GM19467 (cell line): Measurements from ENCODE around the gene RNF39.

Experiments
- ATAC-seq: cut with Tn5 transposase; IDR thresholded peaks from one replicate; pipeline ENCODE4 v1.9.1; 2021; ENCODE audit warnings: mild to moderate bottlenecking, moderate library complexity; ENCODE audit not compliant: unreplicated experiment

Gene RNF39

GRCh38 chr6:30097902-30098768 is 22.6 kb upstream of the RNF39 start:
- ATAC-seq, result no peak

- ATAC-seq, result no peak
These were observed 21.3 kb upstream of the RNF39 start for GRCh38 chr6:30096829-30097228.

GRCh38 chr6:30093951-30094661 is 18.5 kb upstream of the RNF39 start:
- no peak for ATAC-seq

DNA sequence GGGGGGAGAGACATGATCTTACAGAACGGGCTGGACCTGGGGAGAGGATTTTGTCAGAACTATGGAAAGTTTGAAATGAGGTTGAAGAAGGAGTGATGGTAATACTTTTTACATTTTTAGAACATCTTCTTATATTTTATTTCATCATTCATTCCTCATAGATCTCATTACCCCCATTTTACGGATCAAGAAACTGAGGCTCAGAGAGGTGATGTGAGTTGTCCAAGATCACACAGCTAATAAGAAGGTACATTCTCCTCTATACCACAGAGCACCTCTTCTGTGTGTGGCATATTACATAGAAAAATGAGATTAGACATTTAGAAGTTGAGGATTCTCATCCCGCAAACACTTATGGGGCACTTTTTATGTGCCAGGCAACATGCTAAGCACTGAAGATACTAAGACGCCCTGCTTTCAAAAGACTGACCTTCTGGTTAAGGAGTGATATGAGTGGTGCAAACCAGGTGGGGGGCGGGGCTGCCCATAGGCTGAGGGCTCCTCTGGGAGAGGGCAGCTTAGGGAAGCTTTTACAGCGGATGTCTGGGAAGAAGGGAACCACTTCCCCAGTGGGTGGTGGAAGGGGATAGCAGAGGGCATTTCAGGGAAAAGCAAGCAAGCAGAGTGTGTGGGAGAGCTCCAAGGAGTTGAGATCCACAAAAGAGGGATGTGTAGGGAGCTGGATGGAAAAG is 17.4 kb upstream of the RNF39 start:
- ATAC-seq, result no peak

GRCh38 chr6:30091577-30092381 is 16.2 kb upstream of the RNF39 start:
- no peak for ATAC-seq

GRCh38 chr6:30087876-30088275 is 12.3 kb upstream of the RNF39 start:
- no peak for ATAC-seq

DNA sequence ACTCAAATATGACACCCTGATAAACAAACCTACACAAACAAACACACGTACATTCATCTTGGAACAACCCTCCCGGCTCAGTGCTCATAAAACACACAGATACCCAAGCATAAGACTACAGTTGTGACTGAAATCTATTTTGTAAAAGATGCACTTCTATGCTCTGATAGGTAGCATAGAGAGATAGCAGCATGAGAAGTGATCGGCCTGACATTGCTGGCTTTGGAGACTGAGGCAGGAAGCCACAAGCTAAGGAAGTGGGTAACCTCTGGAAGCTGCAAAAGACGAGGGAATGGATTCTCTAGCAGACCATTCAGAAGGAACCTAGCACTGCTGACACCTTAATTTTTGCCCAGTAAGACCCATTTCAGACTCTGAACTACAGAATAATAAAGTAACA is 1.6 kb upstream of the RNF39 start:
- ATAC-seq, result no peak

GRCh38 chr6:30075790-30076732 is 492 bp upstream of the RNF39 start:
- ATAC-seq, result no peak

DNA sequence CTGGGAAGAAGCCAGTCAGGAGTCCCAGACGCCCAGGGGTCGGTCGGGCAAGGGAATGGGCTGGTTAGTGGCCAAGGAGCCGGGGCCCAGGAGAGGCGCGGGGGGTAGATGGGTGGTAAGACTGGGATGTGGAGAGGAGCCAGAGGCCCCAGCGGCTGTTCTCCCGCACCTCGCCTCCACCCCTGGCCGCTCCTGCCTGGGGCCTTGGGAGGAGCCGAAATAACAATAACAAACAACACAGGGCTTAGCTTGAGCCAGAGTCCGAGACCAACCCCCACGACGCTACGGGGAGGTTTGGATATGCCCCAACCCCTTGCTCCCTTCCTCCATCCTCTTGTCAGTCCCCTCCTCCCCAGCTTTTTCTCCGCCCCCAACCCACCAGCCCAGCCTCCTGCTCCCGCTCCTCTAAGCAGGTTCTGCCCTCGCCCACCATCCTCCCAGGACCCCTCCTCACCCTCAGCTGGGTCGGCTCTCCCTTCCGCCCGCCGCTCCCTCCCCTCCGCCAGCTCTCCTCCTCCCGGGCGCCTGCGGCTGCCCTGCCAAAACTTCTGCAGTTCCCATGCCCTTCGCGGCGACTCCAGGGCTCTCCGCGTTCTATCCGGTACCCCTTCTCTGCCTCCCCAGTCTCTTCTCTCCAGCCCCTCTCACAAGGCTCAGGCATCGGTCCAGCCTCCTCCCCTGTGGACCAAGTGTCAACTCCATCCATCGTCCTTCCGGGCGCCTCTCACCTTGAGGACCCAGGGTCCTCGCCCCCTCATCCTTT is 1.1 kb downstream of the RNF39 start:
- ATAC-seq, result no peak

DNA sequence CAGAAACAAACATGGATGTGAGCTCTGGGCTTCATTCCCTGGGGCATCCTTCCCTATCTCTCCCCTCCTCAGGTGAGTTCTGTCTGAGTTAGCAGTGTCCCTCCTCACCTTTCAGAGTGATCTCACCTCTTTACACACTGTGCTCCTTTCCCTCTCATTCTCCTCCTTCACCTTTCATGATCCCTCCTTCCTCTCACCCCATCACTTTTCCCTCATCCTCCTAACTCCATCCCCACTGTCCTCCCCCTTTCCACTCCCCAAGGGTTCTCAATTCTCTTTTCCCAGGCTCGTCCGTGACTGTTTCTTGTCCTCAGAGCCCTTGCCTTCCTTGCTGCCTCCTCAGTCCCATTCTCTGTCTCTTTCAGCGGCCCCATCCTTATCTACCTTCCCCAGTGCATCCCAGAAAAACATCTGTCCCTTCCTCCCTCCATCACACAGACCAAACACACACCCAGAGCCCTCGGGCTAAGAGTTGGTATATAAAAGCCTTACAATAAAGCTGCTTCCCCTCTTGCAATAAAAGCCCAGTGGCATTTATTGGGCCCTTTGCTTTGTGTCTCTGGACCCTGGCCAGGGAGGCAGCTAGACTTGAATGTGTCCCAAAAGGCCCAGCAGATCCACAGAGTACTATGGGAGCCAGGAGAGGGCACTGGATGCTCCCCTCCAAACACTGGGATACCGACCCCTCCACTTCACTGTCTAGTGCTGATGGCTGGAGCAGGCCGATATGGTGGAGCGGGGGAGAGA is 1.9 kb downstream of the RNF39 start:
- no peak for ATAC-seq

GRCh38 chr6:30071858-30072257 is 3.7 kb downstream of the RNF39 start:
- ATAC-seq, result no peak

DNA sequence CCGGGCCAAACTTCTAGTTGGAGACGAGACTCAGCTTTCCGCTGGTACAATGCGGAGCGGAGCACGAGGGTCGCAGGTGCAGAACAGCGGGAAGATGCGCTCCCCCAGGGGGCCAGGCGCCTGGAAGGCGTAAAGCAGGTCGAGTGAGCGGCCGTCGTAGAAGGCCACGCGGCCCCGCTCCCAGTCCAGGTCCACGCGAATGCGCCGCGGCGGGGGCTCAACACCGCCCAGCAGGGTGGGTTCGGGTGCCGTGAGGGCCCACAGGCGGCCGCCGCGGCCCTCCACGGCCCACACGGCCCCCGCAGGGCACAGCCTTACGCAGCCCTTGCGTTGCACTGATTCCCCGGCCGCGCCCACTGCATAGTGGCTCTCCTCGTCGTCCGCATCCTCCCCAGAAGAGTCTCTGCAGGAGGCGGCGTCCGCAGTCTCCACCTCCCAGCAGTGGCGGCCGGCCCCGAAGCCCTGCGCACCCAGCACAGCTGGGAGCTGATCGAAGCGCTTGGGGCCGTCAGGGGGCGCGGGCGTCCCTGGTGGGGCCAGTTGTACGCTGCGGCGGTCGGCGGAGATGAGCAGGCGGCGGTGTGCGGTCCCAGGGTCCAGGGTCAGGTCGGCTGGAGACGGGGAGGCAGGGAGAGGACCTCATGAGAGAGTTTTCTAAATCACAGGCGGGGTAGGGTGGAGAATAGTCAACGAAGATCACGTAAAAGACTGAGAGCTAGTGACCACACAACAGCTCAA is 4.3 kb downstream of the RNF39 start:
- ATAC-seq, result no peak

GRCh38 chr6:30067460-30068139 is 8.0 kb downstream of the RNF39 start:
- ATAC-seq, result no peak

DNA sequence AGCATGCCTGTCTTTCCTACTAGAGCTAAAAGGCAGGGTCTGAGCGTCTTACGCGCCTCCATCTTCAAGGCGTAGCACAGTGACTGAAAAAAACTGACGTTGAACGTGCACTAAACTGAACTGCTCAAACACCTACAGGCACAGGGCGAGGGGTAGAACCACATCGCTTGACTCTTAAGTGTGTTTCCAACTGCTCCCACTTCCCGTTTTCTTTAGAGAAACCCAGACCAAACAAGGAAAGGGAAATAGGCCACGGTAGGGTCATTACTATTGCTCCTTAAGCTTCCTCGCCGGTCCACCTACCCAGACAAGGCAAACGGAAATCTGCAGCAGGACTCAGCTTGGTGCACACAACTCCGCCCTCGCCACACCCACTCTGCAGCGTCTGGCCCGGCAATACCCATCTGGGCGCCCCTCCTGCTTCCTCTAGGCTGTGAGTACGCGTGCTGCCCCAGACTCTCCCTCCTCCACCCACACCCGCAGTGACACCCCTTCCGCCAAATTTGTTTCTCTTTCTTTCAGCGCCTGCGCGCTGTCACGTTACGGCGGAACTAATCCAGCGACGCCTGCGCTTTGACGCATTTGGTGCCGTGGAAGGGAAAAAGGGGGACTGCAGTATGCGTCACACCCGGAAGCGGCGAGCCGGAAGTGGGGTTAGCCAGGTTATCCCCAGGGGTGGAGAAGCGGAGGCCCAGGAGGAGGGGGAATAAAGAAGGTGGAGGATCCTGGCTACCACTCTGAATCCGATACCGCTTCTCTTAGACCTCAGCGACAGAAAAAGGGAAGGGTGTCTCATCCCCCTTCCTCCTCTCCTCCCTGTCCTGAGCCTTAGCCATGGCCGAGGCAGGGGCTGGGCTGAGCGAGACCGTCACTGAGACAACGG is 8.8 kb downstream of the RNF39 start, which contains the start of gene PPP1R11:
Gene PPP1R11, plus strand, starts transcription at position 622 of the 883 bp plus-strand sequence. Its CDS starts 213 bp downstream, at position 835.
- peak; percentile 89 for ATAC-seq

DNA sequence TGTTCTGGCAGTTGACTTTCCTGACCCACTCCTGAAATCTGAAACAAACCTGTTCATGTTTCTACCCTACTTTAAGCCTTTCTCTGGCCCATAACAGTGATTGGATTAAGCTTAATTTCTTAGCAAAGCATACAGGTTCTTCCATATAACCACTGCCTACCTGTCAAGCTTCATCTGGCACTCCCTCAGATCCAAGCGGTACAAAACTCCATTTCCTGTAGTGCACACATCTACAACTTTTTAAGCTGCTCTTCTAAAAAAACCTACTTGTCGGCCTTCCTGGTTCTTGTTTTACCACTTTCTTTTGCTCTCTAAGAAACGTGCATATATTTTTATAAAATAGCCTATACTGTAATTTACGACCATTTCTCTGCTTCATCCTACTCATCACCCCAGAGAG is 9.5 kb downstream of the RNF39 start:
- ATAC-seq, result no peak

DNA sequence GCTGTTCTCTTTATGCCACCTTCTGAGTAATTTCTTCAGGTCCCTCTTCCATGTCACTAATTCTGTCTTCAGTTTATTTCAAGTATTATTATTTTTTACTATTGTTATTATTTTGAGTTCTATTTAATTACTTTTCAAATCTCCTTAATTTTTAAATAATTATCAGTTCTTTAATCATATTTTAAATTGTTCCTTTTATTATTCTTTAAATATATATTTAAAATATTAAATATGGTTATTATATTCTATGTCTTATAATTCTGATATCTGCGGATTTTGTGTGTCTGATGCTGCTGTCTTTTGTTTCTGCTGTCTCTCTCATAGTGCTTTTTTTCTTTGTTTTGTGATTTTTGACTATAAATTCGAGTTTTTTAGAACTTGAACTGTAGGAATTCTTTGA is 12.3 kb downstream of the RNF39 start:
- ATAC-seq, result no peak
